ENCODE data around the gene NAT16. TPM values are rescaled to one million over a fixed set of nuclear protein-coding genes. Genes with fewer than 3 reads are reported as not detected.

The NAT16 gene
- total and polyA plus RNA-seq, 2 experiments from 2014 or later = 0.27 TPM; not detected in 1

GRCh38 chr7:101153969-101154692, 26.0 kb downstream of the NAT16 start, which contains the start of gene AP1S1:
AP1S1 (plus strand) TSS chr7:101154476; CDS start chr7:101154515, 39 bp downstream.
- Histone ChIP-seq H3K27ac (no peak within 1 kb of the TSS), H3K4me1 (ENCODE audit: low read depth) (no peaks in the 10 kb centered on the region), H3K36me3 (no peaks in the 10 kb centered on the region), H3K9me3 (ENCODE audit: low read depth) (no peaks in the 10 kb centered on the region), H3K4me3 (peak within 1 kb of the TSS; percentile 86), H3K27me3 (no peaks in the 10 kb centered on the region)
- peak; percentile 95 for DNase-seq (ENCODE audit: low read depth in 1 of 2, low spot score in 1 of 2)
- TF ChIP-seq CTCF (IDR thresholded peaks at IDR 0.05; ENCODE audit: low read depth, low read length) = no peak

GRCh38 chr7:101151908-101152651, 28.0 kb downstream of the NAT16 start:
- Histone ChIP-seq H3K27me3 (no peaks in the 10 kb centered on the region), H3K4me1 (ENCODE audit: low read depth) (no peaks in the 10 kb centered on the region), H3K9me3 (ENCODE audit: low read depth) (no peaks in the 10 kb centered on the region), H3K4me3 (no peak overlapping the region), H3K36me3 (no peaks in the 10 kb centered on the region), H3K27ac (no peak overlapping the region)
- DNase-seq (ENCODE audit: low read depth in 1 of 2, low spot score in 1 of 2) = no peak
- TF ChIP-seq CTCF (IDR thresholded peaks at IDR 0.05; ENCODE audit: low read depth, low read length) = no peak

- Histone ChIP-seq H3K4me1 (ENCODE audit: low read depth) (peaks cover 4% of the 10 kb centered on the region), H3K4me3 (no peak overlapping the region), H3K27me3 (peaks cover 8% of the 10 kb centered on the region), H3K27ac (no peak overlapping the region), H3K36me3 (no peaks in the 10 kb centered on the region), H3K9me3 (ENCODE audit: low read depth) (no peaks in the 10 kb centered on the region)
- TF ChIP-seq CTCF (IDR thresholded peaks at IDR 0.05; ENCODE audit: low read depth, low read length) = no peak
- DNase-seq (ENCODE audit: low read depth in 1 of 2, low spot score in 1 of 2) = no peak
Observed at GRCh38 chr7:101140746-101141382, 39.2 kb downstream of the NAT16 start.

GRCh38 chr7:101140339-101140699, 39.8 kb downstream of the NAT16 start:
- TF ChIP-seq CTCF (IDR thresholded peaks at IDR 0.05; ENCODE audit: low read depth, low read length) = no peak
- Histone ChIP-seq H3K9me3 (ENCODE audit: low read depth) (no peaks in the 10 kb centered on the region), H3K27me3 (peaks cover 8% of the 10 kb centered on the region), H3K36me3 (no peaks in the 10 kb centered on the region), H3K4me3 (no peak overlapping the region), H3K27ac (no peak overlapping the region), H3K4me1 (ENCODE audit: low read depth) (peaks cover 4% of the 10 kb centered on the region)
- DNase-seq (ENCODE audit: low read depth in 1 of 2, low spot score in 1 of 2) = peak in 1 of 2 donors; percentile 47

- TF ChIP-seq CTCF (IDR thresholded peaks at IDR 0.05; ENCODE audit: low read depth, low read length) = peak; percentile 64
- DNase-seq (ENCODE audit: low read depth in 1 of 2, low spot score in 1 of 2) = peak; percentile 73 to 97
- Histone ChIP-seq H3K27me3 (peaks cover 6% of the 10 kb centered on the region), H3K36me3 (no peaks in the 10 kb centered on the region), H3K4me1 (ENCODE audit: low read depth) (peaks cover 4% of the 10 kb centered on the region), H3K9me3 (ENCODE audit: low read depth) (no peaks in the 10 kb centered on the region), H3K4me3 (no peak overlapping the region), H3K27ac (no peak overlapping the region)
Observed at GRCh38 chr7:101138213-101138870, 41.8 kb downstream of the NAT16 start.

Measured in cardiac muscle cell (in vitro differentiated cells and primary cell).